HG02610 (cell line): Measurements from ENCODE around the gene CROCC2.

Source experiments
- ATAC-seq: cut with Tn5 transposase; IDR thresholded peaks from one replicate; pipeline ENCODE4 v1.9.1; 2021; ENCODE audit warnings: mild to moderate bottlenecking, moderate library complexity; ENCODE audit not compliant: unreplicated experiment

CROCC2 gene

GRCh38 chr2:240891492-240892340, 14.4 kb upstream of the CROCC2 start:
- ATAC-seq = no peak

GRCh38 chr2:240892356-240892755, 13.8 kb upstream of the CROCC2 start:
- no peak for ATAC-seq

GRCh38 chr2:240892925-240893324, 13.2 kb upstream of the CROCC2 start:
- ATAC-seq = no peak

- ATAC-seq = no peak
Observed at GRCh38 chr2:240893363-240893844, 12.7 kb upstream of the CROCC2 start.

GRCh38 chr2:240894006-240894405, 12.1 kb upstream of the CROCC2 start:
- ATAC-seq = no peak

- ATAC-seq = no peak
Observed at GRCh38 chr2:240894836-240895558, 11.1 kb upstream of the CROCC2 start.

- ATAC-seq = no peak
Observed at GRCh38 chr2:240895656-240896388, 10.3 kb upstream of the CROCC2 start, which contains the start of gene MAB21L4. MAB21L4 (minus strand) TSS chr2:240896156; CDS start chr2:240895997, 159 bp downstream.

GRCh38 chr2:240896394-240896793, 9.7 kb upstream of the CROCC2 start:
- no peak for ATAC-seq

- no peak for ATAC-seq
Observed at GRCh38 chr2:240896871-240897692, 9.1 kb upstream of the CROCC2 start.

- no peak for ATAC-seq
Observed at GRCh38 chr2:240898108-240898730, 7.9 kb upstream of the CROCC2 start.

- no peak for ATAC-seq
Observed at GRCh38 chr2:240898731-240899467, 7.2 kb upstream of the CROCC2 start.

- ATAC-seq = no peak
Observed at GRCh38 chr2:240899468-240899865, 6.7 kb upstream of the CROCC2 start.

- no peak for ATAC-seq
Observed at GRCh38 chr2:240900141-240900860, 5.8 kb upstream of the CROCC2 start.

GRCh38 chr2:240901986-240902614, 4.0 kb upstream of the CROCC2 start:
- ATAC-seq = no peak

- ATAC-seq = no peak
Observed at GRCh38 chr2:240902615-240903041, 3.5 kb upstream of the CROCC2 start.

GRCh38 chr2:240903191-240904060, 2.7 kb upstream of the CROCC2 start:
- no peak for ATAC-seq
